ENCODE data around the gene TMPRSS6. TPM values are rescaled to one million over a fixed set of nuclear protein-coding genes. Genes with fewer than 3 reads are reported as not detected.

TMPRSS6 gene
- total RNA-seq, 2 donors from 2014 or later, result 0.22 to 0.31 TPM

DNA sequence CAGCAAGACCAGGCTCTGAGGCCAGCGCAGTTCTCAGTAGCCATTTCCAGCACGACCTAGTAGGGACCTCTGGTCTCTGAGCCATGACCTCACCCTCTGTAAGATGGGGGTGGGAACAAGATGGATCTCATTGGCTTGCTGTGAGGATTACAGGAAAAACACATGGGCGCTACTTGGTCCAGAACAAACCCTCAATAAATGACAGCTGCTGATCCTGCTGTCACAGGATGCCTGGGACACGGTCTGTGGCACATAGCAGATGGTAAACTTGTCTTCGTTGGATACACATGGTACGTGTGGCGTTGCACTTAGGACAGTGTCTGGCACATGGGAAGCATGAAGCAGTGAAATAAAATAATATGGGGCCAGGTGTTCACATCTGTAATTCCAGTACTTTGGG, 62.5 kb downstream of the TMPRSS6 start:
- Mint-ChIP-seq H3K9me3 (no peaks in the 10 kb centered on the region), H3K27me3 (ENCODE audit: insufficient read depth) (peaks cover 11% of the 10 kb centered on the region), H3K4me3 (no peak overlapping the region), H3K27ac (no peak overlapping the region), H3K4me1 (no peaks in the 10 kb centered on the region), H3K36me3 (ENCODE audit: low read depth) (no peaks in the 10 kb centered on the region)
- Histone ChIP-seq H3K27ac (ENCODE audit: low read depth, low read length) (no peak overlapping the region), H3K4me3 (ENCODE audit: low read length) (no peak overlapping the region), H3K27me3 (ENCODE audit: control insufficient read depth, insufficient read depth, low read length, poor library complexity, severe bottlenecking) (no peaks in the 10 kb centered on the region), H3K36me3 (ENCODE audit: control insufficient read depth, insufficient read depth, low read length) (no peaks in the 10 kb centered on the region), H3K9ac (ENCODE audit: extremely low read depth, low read length, poor library complexity, severe bottlenecking) (no peak overlapping the region), H3K4me1 (ENCODE audit: control insufficient read depth, insufficient read depth, low read length) (no peaks in the 10 kb centered on the region), H3K9me3 (ENCODE audit: control insufficient read depth, low read length) (no peaks in the 10 kb centered on the region)
- TF ChIP-seq, protein P1, sequence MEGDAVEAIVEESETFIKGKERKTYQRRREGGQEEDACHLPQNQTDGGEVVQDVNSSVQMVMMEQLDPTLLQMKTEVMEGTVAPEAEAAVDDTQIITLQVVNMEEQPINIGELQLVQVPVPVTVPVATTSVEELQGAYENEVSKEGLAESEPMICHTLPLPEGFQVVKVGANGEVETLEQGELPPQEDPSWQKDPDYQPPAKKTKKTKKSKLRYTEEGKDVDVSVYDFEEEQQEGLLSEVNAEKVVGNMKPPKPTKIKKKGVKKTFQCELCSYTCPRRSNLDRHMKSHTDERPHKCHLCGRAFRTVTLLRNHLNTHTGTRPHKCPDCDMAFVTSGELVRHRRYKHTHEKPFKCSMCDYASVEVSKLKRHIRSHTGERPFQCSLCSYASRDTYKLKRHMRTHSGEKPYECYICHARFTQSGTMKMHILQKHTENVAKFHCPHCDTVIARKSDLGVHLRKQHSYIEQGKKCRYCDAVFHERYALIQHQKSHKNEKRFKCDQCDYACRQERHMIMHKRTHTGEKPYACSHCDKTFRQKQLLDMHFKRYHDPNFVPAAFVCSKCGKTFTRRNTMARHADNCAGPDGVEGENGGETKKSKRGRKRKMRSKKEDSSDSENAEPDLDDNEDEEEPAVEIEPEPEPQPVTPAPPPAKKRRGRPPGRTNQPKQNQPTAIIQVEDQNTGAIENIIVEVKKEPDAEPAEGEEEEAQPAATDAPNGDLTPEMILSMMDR (conservative IDR thresholded peaks at IDR 0.05), result no peak
- WGBS, 2 experiments (ENCODE audit: insufficient coverage in 1 of 2, insufficient read length in 1 of 2), result 86 to 92% methylated on average over 5 to 7 of the region's 7 CpGs
- no peak for DNase-seq

DNA sequence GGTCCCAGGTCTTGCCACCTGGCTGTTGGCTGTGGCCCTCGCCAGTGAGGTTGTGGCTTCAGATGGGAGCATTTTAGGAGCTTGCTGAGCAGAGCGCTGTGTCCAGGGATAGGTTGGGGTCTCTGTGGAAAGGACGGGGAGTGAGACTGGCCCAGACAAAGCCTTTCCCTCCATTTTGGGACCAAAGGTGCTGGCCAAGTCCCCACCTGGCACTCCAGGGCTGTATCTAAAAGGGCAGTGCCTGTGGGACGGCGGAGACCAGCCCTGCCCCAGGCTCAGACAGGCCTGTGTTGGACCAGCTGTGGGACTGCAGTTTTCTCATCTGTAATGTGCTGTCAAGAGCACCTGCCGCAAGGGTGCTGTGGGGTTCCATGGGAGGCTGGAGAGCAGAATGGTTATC, 62.9 kb downstream of the TMPRSS6 start:
- Mint-ChIP-seq H3K4me1 (no peaks in the 10 kb centered on the region), H3K27me3 (ENCODE audit: insufficient read depth) (peaks cover 11% of the 10 kb centered on the region), H3K36me3 (ENCODE audit: low read depth) (no peaks in the 10 kb centered on the region), H3K27ac (no peak overlapping the region), H3K9me3 (no peaks in the 10 kb centered on the region), H3K4me3 (no peak overlapping the region)
- TF ChIP-seq, protein P1 (conservative IDR thresholded peaks at IDR 0.05), result no peak
- Histone ChIP-seq H3K9me3 (ENCODE audit: control insufficient read depth, low read length) (no peaks in the 10 kb centered on the region), H3K4me3 (ENCODE audit: low read length) (no peak overlapping the region), H3K27me3 (ENCODE audit: control insufficient read depth, insufficient read depth, low read length, poor library complexity, severe bottlenecking) (no peaks in the 10 kb centered on the region), H3K36me3 (ENCODE audit: control insufficient read depth, insufficient read depth, low read length) (no peaks in the 10 kb centered on the region), H3K9ac (ENCODE audit: extremely low read depth, low read length, poor library complexity, severe bottlenecking) (no peak overlapping the region), H3K4me1 (ENCODE audit: control insufficient read depth, insufficient read depth, low read length) (no peaks in the 10 kb centered on the region), H3K27ac (ENCODE audit: low read depth, low read length) (no peak overlapping the region)
- no peak for DNase-seq
- 93 to 95% methylated on average over 5 to 6 of the region's 6 CpGs for WGBS, 2 experiments (ENCODE audit: insufficient coverage in 1 of 2, insufficient read length in 1 of 2)

DNA sequence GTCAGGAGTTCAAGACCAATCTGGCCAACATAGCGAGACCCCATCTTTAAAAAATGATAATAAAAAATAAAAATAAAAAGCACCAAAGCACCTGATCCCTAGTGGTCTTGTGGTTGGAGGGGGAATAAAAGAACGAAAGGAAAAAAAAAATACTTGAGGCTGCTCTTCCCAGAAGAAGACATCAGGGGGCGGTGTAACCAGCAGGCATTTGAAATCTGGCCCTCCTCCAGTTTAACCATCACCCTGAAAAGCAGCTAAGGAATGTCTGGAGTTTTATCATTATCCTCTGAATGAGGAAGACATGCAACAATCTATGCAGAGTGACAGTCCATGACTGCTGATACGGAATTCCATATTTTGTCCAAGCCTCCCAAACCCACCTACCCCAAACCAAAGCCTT, 63.6 kb downstream of the TMPRSS6 start:
- Histone ChIP-seq H3K27ac (ENCODE audit: low read depth, low read length) (no peak overlapping the region), H3K9ac (ENCODE audit: extremely low read depth, low read length, poor library complexity, severe bottlenecking) (no peak overlapping the region), H3K9me3 (ENCODE audit: control insufficient read depth, low read length) (no peaks in the 10 kb centered on the region), H3K4me1 (ENCODE audit: control insufficient read depth, insufficient read depth, low read length) (no peaks in the 10 kb centered on the region), H3K4me3 (ENCODE audit: low read length) (no peak overlapping the region), H3K27me3 (ENCODE audit: control insufficient read depth, insufficient read depth, low read length, poor library complexity, severe bottlenecking) (no peaks in the 10 kb centered on the region), H3K36me3 (ENCODE audit: control insufficient read depth, insufficient read depth, low read length) (no peaks in the 10 kb centered on the region)
- H3K9me3 Mint-ChIP-seq, result no peaks in the 10 kb centered on the region
- H3K4me3 Mint-ChIP-seq, result no peak overlapping the region
- no peak overlapping the region for H3K27ac Mint-ChIP-seq
- no peaks in the 10 kb centered on the region for H3K4me1 Mint-ChIP-seq
- TF ChIP-seq, protein P1 (conservative IDR thresholded peaks at IDR 0.05), result peak; percentile 86
- DNase-seq, result peak; percentile 62
- no peaks in the 10 kb centered on the region for H3K36me3 Mint-ChIP-seq (ENCODE audit: low read depth)
- peaks cover 10% of the 10 kb centered on the region for H3K27me3 Mint-ChIP-seq (ENCODE audit: insufficient read depth)
- 26 to 42% methylated on average over 3 of the region's 4 CpGs for WGBS, 2 experiments (ENCODE audit: insufficient coverage in 1 of 2, insufficient read length in 1 of 2)

All from endodermal cell (in vitro differentiated cells).